ENCODE data around the gene MECP2. TPM values are rescaled to one million over a fixed set of nuclear protein-coding genes. Genes with fewer than 3 reads are reported as not detected.

Gene MECP2
- total and polyA plus RNA-seq, 4 experiments from 2014 or later: 9.5 to 108 (median 65.0) TPM

GRCh38 chrX:154059231-154059630, 38.3 kb downstream of the MECP2 start:
- POLR2A ChIA-PET (ENCODE audit: partially characterized antibody): interaction anchor here (1.0 kb wide), 1 partner anchor 35 kb away, joined by 4 read pairs; no protein-coding TSS in a partner anchor
- H3K36me3 Mint-ChIP-seq: peaks cover 0 to 52% of the 10 kb centered on the region in 2 donors
- H3K9me3 Mint-ChIP-seq: peaks cover 0 to 1% (median 0%) of the 10 kb centered on the region in 8 donors
- no peak overlapping the region for H3K4me3 ChIP-seq (ENCODE audit: low read length in 2 of 2)
- DNase-seq: no peak
- H3K4me1 Mint-ChIP-seq: peaks cover 54 to 76% (median 65%) of the 10 kb centered on the region in 4 donors
- CTCF ChIA-PET (ENCODE audit: partially characterized antibody): interaction anchor here (1.3 kb wide), 1 partner anchor 12 kb away, joined by 4 read pairs; no protein-coding TSS in a partner anchor
- H3K27ac ChIP-seq (ENCODE audit: low read depth, low read length): no peak overlapping the region
- H3K27ac Mint-ChIP-seq: peak overlapping the region; percentile 1 to 81 (median 50)
- no peaks in the 10 kb centered on the region for H3K27me3 ChIP-seq (ENCODE audit: insufficient read depth, low read length)
- H3K4me3 Mint-ChIP-seq: peak overlapping the region in 2 of 8 donors; percentile 7 to 40
- peaks cover 5% of the 10 kb centered on the region for H3K36me3 ChIP-seq (ENCODE audit: insufficient read depth, low read length)
- H3K9me3 ChIP-seq (ENCODE audit: control insufficient read depth in 1 of 2, low read length in 2 of 2): no peaks in the 10 kb centered on the region
- H3K4me1 ChIP-seq (ENCODE audit: insufficient read depth, low read length): peaks cover 77% of the 10 kb centered on the region
- intact Hi-C loops (cut with micrococcal nuclease): loop anchor here (5.0 kb wide), 1 partner anchor 33 kb away; no protein-coding TSS in a partner anchor
- no peaks in the 10 kb centered on the region for H3K27me3 Mint-ChIP-seq

GRCh38 chrX:154058214-154058997, 39.1 kb downstream of the MECP2 start:
- intact Hi-C loops (cut with micrococcal nuclease): loop anchor here (5.0 kb wide), 1 partner anchor 34 kb away; no protein-coding TSS in a partner anchor
- peak overlapping the region in 6 of 7 donors; percentile 3 to 75 (median 46) for H3K27ac Mint-ChIP-seq

GRCh38 chrX:154057791-154058190, 39.7 kb downstream of the MECP2 start:
- Mint-ChIP-seq H3K36me3 (peaks cover 0 to 52% of the 10 kb centered on the region in 2 donors), H3K4me1 (peaks cover 44 to 67% (median 54%) of the 10 kb centered on the region in 4 donors), H3K27ac (peak overlapping the region; percentile 5 to 93 (median 53)), H3K9me3 (peaks cover 0 to 1% (median 0%) of the 10 kb centered on the region in 8 donors), H3K4me3 (peak overlapping the region in 4 of 8 donors; percentile 1 to 67 (median 46)), H3K27me3 (no peaks in the 10 kb centered on the region)
- no peak for DNase-seq
- Histone ChIP-seq H3K27me3 (ENCODE audit: insufficient read depth, low read length) (no peaks in the 10 kb centered on the region), H3K4me3 (ENCODE audit: low read length in 2 of 2) (no peak overlapping the region), H3K4me1 (ENCODE audit: insufficient read depth, low read length) (peaks cover 68% of the 10 kb centered on the region), H3K27ac (ENCODE audit: low read depth, low read length) (no peak overlapping the region), H3K36me3 (ENCODE audit: insufficient read depth, low read length) (peaks cover 5% of the 10 kb centered on the region), H3K9me3 (ENCODE audit: control insufficient read depth in 1 of 2, low read length in 2 of 2) (no peaks in the 10 kb centered on the region)
- POLR2A ChIA-PET (ENCODE audit: partially characterized antibody): no interaction called here
- intact Hi-C loops (cut with micrococcal nuclease): loop anchor here (5.0 kb wide), 1 partner anchor 35 kb away; no protein-coding TSS in a partner anchor
- CTCF ChIA-PET (ENCODE audit: partially characterized antibody): interaction anchor here (2.0 kb wide), 1 partner anchor 37 kb away, joined by 5 read pairs; no protein-coding TSS in a partner anchor

More at GRCh38 chrX:154058214-154058997, 39.1 kb downstream of the MECP2 start:
- peaks cover 5% of the 10 kb centered on the region for H3K36me3 ChIP-seq (ENCODE audit: insufficient read depth, low read length)
- no peaks in the 10 kb centered on the region for H3K27me3 Mint-ChIP-seq
- no peak overlapping the region for H3K4me3 ChIP-seq (ENCODE audit: low read length in 2 of 2)
- H3K4me1 Mint-ChIP-seq: peaks cover 48 to 68% (median 57%) of the 10 kb centered on the region in 4 donors
- CTCF ChIA-PET (ENCODE audit: partially characterized antibody): interaction anchor here (1.3 kb wide), 1 partner anchor 11 kb away, joined by 4 read pairs; no protein-coding TSS in a partner anchor
- H3K4me1 ChIP-seq (ENCODE audit: insufficient read depth, low read length): peaks cover 70% of the 10 kb centered on the region
- peaks cover 0 to 52% of the 10 kb centered on the region in 2 donors for H3K36me3 Mint-ChIP-seq
- peaks cover 0 to 1% (median 0%) of the 10 kb centered on the region in 8 donors for H3K9me3 Mint-ChIP-seq
- DNase-seq: no peak
- no peaks in the 10 kb centered on the region for H3K9me3 ChIP-seq (ENCODE audit: control insufficient read depth in 1 of 2, low read length in 2 of 2)
- no peaks in the 10 kb centered on the region for H3K27me3 ChIP-seq (ENCODE audit: insufficient read depth, low read length)
- peak overlapping the region in 4 of 8 donors; percentile 6 to 48 (median 15) for H3K4me3 Mint-ChIP-seq
- H3K27ac ChIP-seq (ENCODE audit: low read depth, low read length): no peak overlapping the region
- POLR2A ChIA-PET (ENCODE audit: partially characterized antibody): no interaction called here

GRCh38 chrX:154056770-154057241, 40.7 kb downstream of the MECP2 start:
- Histone ChIP-seq H3K36me3 (ENCODE audit: insufficient read depth, low read length) (peaks cover 5% of the 10 kb centered on the region), H3K4me1 (ENCODE audit: insufficient read depth, low read length) (peaks cover 66% of the 10 kb centered on the region), H3K4me3 (ENCODE audit: low read length in 2 of 2) (no peak overlapping the region), H3K9me3 (ENCODE audit: control insufficient read depth in 1 of 2, low read length in 2 of 2) (no peaks in the 10 kb centered on the region), H3K27me3 (ENCODE audit: insufficient read depth, low read length) (no peaks in the 10 kb centered on the region), H3K27ac (ENCODE audit: low read depth, low read length) (no peak overlapping the region)
- ChIA-PET CTCF (ENCODE audit: partially characterized antibody) (interaction anchor here (0.6 to 2.0 kb wide), 3 partner anchors 38 to 80 kb away, joined by 3 to 5 read pairs (median 3); no protein-coding TSS in a partner anchor), POLR2A (ENCODE audit: partially characterized antibody) (interaction anchor here (0.9 kb wide), 1 partner anchor 67 kb away, joined by 3 read pairs; no protein-coding TSS in a partner anchor)
- intact Hi-C loops (cut with micrococcal nuclease): loop anchor here (5.0 kb wide), 1 partner anchor 35 kb away; no protein-coding TSS in a partner anchor
- H3K9me3 Mint-ChIP-seq: peaks cover 0 to 1% (median 0%) of the 10 kb centered on the region in 8 donors
- no peaks in the 10 kb centered on the region for H3K27me3 Mint-ChIP-seq
- H3K36me3 Mint-ChIP-seq: peaks cover 0 to 51% of the 10 kb centered on the region in 2 donors
- peak overlapping the region in 7 of 8 donors; percentile 0 to 67 (median 36) for H3K4me3 Mint-ChIP-seq
- DNase-seq: peak in 4 of 5 donors; percentile 32 to 45 (median 42)
- H3K4me1 Mint-ChIP-seq: peaks cover 42 to 66% (median 51%) of the 10 kb centered on the region in 4 donors
- peak overlapping the region; percentile 24 to 93 (median 60) for H3K27ac Mint-ChIP-seq

- Mint-ChIP-seq H3K27ac (peak overlapping the region in 6 of 7 donors; percentile 28 to 89 (median 64)), H3K9me3 (peaks cover 0 to 2% (median 0%) of the 10 kb centered on the region in 8 donors), H3K4me1 (peaks cover 20 to 57% (median 40%) of the 10 kb centered on the region in 4 donors), H3K4me3 (peak overlapping the region in 2 of 8 donors; percentile 1 to 32), H3K36me3 (peaks cover 6 to 52% of the 10 kb centered on the region in 2 donors), H3K27me3 (no peaks in the 10 kb centered on the region)
- no peaks in the 10 kb centered on the region for H3K27me3 ChIP-seq (ENCODE audit: insufficient read depth, low read length)
- no peak overlapping the region for H3K4me3 ChIP-seq (ENCODE audit: low read length in 2 of 2)
- ChIA-PET CTCF (ENCODE audit: partially characterized antibody) (interaction anchor here (0.9 to 2.4 kb wide), 9 partner anchors 10 to 77 kb away, joined by 3 to 13 read pairs (median 3); no protein-coding TSS in a partner anchor), POLR2A (ENCODE audit: partially characterized antibody) (no interaction called here)
- H3K36me3 ChIP-seq (ENCODE audit: insufficient read depth, low read length): peaks cover 16% of the 10 kb centered on the region
- intact Hi-C loops (cut with micrococcal nuclease): loop anchor here (1.0 kb wide), 2 partner anchors 38 to 287 kb away; partner anchors contain the start of gene PLXNB3
- H3K9me3 ChIP-seq (ENCODE audit: control insufficient read depth in 1 of 2, low read length in 2 of 2): no peaks in the 10 kb centered on the region
- no peak overlapping the region for H3K27ac ChIP-seq (ENCODE audit: low read depth, low read length)
- peaks cover 23% of the 10 kb centered on the region for H3K4me1 ChIP-seq (ENCODE audit: insufficient read depth, low read length)
- peak; percentile 60 to 70 (median 63) for DNase-seq
Observed at GRCh38 chrX:154051201-154051810, 46.2 kb downstream of the MECP2 start.

- ChIA-PET CTCF (ENCODE audit: partially characterized antibody) (interaction anchor here (0.6 to 1.3 kb wide), 3 partner anchors 30 to 82 kb away, joined by 3 read pairs; no protein-coding TSS in a partner anchor), POLR2A (ENCODE audit: partially characterized antibody) (no interaction called here)
- no peak overlapping the region for H3K4me3 ChIP-seq (ENCODE audit: low read length in 2 of 2)
- Mint-ChIP-seq H3K4me3 (peak overlapping the region in 1 of 8 donors; percentile 32), H3K4me1 (peaks cover 20 to 60% (median 41%) of the 10 kb centered on the region in 4 donors), H3K36me3 (peaks cover 10 to 48% of the 10 kb centered on the region in 2 donors), H3K27ac (peak overlapping the region in 5 of 7 donors; percentile 13 to 87 (median 73)), H3K9me3 (peaks cover 0 to 2% (median 0%) of the 10 kb centered on the region in 8 donors), H3K27me3 (no peaks in the 10 kb centered on the region)
- H3K36me3 ChIP-seq (ENCODE audit: insufficient read depth, low read length): peaks cover 16% of the 10 kb centered on the region
- H3K9me3 ChIP-seq (ENCODE audit: control insufficient read depth in 1 of 2, low read length in 2 of 2): no peaks in the 10 kb centered on the region
- no peak for DNase-seq
- no peak overlapping the region for H3K27ac ChIP-seq (ENCODE audit: low read depth, low read length)
- intact Hi-C loops (cut with micrococcal nuclease): no loop called here
- peaks cover 19% of the 10 kb centered on the region for H3K4me1 ChIP-seq (ENCODE audit: insufficient read depth, low read length)
- no peaks in the 10 kb centered on the region for H3K27me3 ChIP-seq (ENCODE audit: insufficient read depth, low read length)
Observed at GRCh38 chrX:154050113-154050495, 47.4 kb downstream of the MECP2 start.

All from CD4-positive, alpha-beta memory T cell (primary cell).